HG03196 (cell line): Measurements from ENCODE around the gene NRF1.

Experiments used
- ATAC-seq: cut with Tn5 transposase; IDR thresholded peaks from one replicate; pipeline ENCODE4 v1.9.1; 2021; ENCODE audit not compliant: unreplicated experiment

NRF1 gene

DNA sequence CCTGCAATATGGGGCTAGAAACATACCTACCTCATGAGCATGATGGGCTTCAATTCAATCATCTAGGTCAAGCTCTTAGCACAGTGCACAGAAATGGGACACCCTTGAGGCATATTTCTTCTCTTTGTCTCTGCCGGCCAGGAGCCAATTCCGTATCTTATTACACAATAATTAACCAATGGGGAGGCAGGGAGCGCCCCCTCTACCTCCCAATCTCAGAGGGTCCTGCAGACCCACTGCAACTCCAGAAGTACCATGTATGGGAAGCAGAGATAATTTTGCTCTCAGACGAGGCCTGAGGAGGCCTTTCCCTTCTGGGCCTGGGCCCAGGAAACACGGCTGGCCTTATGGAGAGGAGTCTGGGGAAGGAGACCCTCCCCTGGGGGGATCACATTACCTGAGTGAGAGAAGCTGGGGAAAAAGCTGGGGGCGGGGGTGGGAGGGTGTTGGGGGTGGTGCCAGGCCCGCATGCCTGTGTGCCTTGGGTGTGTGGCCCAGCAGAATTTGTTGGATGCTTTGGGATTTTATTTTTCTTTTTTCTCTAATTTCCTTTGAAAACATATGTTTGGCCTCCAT, 185.8 kb downstream of the NRF1 start:
- no peak for ATAC-seq

DNA sequence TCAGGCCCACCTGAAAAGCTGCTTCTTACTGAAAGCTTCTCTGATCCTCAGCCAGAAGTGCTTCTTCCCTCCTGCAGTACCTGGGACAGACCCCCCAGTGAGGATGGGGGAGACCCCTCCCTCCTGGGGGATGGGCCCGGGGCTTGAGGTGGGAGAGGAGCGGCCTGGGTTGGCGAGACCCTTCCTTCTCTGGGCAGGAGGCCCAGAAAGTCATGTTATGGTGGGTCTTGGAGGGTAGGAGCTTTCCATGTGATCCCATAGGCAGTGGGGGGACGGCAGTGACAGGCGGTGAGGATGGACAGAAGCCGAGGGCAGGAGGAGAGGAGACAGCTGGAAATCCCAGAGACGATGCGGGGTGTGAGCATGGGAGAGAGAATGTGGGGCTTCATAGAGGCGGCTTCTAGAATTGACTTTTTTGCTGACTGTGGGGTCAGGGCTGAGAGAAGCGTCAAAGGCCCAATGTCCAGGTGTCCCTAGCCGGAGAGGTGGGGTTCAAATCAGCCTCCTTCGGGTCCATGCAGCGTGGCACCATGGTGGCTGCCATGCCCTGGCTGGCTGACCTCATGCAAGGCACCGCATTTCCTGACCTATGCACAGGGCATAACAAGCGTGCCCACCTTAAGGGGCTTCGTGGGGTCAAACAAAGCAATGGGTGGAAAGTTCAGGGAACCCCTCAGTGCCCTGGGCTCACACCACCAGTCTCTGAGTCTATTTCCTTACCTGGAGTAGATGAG, 187.3 kb downstream of the NRF1 start:
- ATAC-seq = no peak

DNA sequence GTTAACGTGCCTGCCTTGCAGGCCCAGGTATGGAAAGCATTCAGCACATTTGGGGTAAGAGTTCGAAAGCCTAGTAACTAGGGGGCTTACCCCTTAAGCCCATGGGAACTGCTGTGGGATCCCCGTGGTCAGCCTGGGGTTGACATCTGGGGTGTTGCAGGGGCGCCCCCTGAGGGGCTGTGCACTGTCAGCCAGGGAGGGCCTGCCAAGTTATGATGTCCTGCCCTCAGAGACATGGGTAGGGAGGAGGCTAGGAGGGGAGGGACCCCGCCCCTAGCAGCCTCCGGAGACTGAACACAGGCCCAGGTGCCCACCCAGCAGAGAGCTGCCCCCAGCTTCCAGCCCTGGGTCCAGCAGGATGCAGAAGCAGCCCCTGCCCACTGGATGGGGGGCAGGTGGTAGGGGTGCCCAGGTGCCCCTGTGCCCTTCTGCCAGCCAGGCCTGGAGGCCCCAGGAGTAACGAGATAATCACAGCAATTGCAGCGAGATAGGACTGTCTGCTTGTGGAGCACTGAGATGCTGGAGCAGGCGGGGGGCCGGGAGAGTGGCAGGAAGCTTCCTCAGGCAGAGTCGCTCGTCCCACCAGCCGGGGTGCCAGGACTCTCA, 187.9 kb downstream of the NRF1 start:
- no peak for ATAC-seq

DNA sequence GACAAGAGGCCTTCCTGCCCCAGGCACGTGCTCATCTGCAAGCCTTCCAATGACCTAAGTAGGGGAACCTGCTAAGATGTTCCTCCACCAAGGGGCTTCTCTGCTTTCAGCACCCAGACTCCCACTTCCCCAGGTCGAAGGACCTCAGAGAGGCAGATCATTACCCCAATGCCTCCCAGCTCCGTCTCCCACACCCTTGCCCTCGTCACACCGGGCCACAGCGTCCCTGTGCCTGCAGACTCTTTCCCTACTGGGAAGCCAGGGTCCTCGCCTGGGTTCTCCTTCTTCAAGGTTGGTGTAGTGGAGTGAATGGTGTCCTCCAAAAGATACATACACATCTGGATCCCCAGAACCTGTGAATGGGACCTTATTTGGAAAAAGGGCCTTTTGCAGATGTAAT, 189.4 kb downstream of the NRF1 start:
- ATAC-seq = no peak

DNA sequence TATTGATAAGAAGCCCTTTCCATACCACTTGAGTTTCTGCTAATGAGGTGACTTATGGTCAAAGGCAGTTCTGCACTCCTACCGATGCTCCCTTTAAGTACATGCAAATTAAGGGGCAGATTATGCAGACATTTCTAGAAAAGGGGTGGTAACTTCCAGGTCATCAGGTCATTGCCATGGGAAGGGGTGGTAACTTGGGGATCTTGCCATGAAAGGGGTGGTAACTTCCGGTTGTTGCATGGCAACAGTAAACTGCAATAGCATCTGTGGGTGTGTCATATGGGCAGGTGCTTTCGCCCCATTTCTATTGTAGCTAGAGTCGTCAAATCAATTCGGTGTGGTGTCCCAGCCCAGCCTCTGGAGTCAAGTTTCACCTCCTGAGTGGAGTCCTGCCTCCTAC, 190.4 kb downstream of the NRF1 start:
- ATAC-seq = no peak

DNA sequence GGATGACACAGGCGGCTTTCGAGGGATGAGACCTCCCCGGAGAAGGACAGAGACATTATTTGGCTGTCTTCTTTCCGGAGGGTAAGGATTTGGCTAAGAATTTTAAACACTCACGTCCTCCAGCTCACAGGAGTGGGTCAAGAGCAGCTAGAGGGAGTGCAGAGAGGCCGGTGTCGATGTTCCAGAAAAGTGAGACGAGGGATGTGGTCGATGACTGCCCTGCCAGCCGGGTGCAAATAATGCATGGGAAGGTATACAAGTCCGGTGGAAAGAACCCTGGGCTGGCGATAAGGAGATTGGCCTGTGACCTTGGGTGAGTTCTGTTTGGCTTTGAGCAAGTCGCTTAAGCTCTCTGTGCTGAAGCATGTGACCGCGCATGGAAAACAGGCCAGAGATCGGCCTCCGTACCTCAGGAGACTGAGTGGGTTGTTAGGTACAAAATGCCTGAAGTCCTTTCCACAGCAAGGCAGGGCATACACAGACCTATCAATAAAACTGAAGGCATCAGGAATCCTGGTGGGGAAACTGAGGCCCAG, 192.1 kb downstream of the NRF1 start:
- ATAC-seq = no peak

DNA sequence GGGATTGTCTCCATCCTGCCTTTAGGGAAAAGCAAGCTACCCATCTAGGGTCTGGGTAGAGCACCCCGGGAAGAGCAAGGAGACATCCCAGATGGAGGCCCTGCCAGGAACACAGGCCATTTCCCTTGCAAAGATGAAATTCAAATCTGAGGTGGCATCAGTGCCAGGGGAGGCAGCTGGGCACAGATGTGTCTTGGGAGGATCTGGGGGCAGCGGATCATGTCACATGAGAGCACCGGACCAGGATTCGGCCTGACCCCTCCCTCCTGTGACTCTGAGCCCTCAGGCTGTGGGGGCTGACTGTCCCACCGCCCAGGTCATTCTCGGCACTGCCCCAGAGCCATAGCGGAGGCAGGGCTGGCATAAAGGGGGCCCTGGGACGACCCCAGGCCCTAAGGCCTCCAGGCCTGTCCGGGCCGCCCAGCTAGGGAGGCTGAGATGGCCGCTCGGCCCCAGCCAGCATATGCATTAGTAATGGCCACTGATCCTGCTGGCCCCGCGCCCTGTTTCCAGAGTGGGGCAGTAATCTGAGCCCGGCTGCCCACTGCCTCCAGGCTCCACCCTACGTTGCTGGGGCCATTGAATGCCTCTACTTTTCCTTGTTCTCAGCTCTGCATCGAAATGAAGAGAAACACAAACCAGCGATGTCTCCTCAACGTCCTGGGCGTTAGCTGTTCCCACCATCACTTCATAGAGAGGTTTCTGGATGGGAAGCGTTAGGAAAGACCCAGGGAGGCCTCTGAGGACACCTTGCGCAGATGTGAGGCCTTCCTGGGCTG, 192.8 kb downstream of the NRF1 start:
- ATAC-seq = no peak

DNA sequence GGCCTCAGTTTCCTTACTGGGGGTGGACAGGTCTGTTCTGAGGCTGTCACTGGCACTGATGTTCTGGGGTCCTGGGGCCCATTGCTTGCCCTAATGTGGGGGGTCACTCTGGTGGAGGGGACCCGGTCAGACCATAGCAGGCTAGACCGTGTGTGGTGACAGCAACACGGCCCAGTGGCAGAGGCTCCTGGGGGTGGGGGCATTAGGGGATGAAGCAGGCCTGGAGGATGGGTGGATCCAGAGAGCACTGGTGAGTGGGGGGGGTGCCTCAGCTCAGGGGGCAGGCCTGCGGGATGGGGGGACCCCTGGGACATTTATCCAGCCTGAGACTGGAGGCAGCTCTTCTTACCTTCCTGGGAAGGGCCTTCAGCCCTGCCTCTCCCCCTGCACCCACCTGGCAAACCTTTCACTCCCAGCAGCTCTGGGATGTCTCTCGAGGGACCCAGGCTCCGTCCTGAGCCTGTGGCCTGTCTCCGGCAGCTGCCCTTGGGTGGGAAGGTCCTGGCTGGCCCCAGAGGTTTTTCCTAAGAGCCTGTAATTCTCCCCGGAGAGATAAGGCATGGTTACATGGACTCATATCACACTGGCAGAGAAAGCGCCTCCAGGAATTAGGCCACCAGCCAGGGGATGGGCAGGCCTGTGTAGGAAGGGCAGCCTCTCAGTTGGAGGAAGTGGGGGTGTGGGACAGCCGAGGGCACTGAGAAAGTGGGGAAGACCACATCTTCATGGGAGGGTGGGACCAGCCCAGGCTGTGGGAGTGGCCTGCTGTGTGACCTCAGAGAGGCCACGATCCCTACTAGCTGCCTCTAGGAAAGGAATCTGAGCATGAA, 193.6 kb downstream of the NRF1 start:
- no peak for ATAC-seq
